ENCODE results near the gene MPDU1.

MPDU1 gene

DNA sequence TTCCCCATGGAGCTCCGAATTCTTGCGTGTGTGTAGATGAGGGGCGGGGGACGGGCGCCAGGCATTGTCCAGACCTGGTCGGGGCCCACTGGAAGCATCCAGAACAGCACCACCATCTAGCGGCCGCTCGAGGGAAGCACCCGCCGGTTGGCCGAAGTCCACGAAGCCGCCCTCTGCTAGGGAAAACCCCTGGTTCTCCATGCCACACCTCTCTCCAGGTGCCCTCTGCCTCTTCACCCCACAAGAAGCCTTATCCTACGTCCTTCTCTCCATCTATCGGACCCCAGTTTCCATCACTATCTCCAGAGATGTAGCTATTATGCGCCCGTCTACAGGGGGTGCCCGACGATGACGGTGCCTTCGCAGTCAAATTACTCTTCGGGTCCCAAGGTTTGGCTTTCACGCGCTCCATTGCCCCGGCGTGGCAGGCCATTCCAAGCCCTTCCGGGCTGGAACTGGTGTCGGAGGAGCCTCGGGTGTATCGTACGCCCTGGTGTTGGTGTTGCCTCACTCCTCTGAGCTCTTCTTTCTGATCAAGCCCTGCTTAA, 22.6 kb upstream of the MPDU1 start:
- DNase-seq: peak; percentile 95

DNA sequence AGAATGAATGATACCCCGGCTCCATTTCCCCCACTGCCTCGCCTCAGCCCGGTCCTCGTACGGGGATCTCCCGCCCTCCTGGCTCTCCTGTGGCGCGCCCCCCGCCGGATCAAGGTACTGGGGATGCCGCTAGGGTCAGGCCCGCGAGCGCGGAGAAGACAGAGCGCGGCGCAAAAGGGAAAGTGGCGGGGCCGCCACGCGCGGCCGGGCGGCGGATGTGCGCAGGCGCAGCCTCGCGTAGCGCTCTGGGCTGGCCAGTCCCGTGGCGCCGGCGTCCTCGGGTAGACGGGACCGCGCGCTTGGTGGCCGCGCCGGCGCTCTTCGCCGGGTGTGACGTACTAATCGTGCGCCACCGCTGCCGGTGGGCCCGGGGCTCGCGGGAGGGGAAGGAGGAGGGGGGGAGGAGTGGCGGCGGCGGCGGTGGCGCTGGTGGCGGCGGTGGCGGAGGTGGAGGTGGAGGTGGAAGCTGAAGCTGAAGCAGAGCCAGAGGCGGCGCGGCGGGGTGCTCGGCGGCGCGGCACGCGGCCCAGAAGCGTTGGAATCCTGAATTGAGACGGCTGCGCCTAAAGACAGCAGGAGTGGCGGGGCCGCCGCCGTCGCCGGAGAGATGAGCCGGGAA, 22.0 kb upstream of the MPDU1 start, which contains the start of gene SENP3:
TSS of gene SENP3 (plus strand) at position 331 of the 619 bp plus-strand sequence. CDS start 1,158 bp downstream, outside the sequence.
- DNase-seq: peak; percentile 94

DNA sequence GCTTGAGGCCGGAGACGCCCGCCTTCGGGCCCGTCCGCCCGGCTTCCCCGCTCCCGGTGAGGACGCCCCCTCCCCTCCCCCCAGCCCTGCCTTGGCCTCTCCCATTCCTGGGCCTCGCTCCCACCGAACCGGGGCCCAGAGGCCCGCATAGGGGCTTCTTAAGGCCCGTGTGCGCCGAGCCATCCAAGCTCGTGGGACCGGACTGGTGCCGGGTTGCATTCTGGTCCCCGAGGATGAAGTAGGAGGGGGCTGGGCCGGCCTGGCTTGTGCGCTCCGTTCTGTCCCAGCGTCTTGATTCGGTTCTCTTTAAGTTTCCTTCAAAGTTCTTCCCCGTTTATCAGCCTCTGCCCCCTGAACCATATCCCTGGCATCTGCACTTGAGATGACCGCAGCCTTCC, 21.4 kb upstream of the MPDU1 start:
- no peak for DNase-seq

DNA sequence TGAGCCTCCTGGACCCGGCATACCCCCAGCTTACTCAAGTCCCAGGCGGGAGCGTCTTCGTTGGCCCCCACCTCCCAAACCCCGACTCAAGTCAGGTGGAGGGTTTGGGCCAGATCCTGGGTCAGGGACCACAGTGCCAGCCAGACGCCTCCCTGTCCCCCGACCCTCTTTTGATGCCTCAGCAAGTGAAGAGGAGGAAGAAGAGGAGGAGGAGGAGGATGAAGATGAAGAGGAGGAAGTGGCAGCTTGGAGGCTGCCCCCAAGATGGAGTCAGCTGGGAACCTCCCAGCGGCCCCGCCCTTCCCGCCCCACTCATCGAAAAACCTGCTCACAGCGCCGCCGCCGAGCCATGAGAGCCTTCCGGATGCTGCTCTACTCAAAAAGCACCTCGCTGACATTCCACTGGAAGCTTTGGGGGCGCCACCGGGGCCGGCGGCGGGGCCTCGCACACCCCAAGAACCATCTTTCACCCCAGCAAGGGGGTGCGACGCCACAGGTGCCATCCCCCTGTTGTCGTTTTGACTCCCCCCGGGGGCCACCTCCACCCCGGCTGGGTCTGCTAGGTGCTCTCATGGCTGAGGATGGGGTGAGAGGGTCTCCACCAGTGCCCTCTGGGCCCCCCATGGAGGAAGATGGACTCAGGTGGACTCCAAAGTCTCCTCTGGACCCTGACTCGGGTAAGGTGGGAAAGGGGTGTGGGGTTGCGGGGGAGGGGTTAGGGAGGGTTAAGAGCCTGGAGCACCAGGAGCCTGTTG, 20.4 kb upstream of the MPDU1 start:
- no peak for DNase-seq

DNA sequence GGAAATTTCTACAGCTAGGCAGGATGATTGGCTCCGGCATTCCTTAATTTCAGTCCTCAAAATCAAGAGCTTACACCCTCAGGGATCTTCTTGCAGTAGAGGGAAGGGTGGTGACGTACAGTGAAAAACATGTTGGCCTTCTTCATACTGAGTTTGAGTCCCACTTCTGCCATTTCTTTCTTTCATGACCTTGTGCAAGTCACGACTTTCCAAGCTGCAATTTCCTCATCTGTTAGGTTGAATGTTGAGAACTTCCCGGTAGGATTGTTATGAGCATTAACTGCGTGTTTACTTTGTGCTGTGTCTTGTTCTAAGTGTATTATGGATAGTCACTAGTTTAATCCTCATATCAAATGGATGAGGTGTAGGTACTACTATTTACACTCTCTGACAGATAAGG, 14.1 kb upstream of the MPDU1 start:
- DNase-seq: no peak

DNA sequence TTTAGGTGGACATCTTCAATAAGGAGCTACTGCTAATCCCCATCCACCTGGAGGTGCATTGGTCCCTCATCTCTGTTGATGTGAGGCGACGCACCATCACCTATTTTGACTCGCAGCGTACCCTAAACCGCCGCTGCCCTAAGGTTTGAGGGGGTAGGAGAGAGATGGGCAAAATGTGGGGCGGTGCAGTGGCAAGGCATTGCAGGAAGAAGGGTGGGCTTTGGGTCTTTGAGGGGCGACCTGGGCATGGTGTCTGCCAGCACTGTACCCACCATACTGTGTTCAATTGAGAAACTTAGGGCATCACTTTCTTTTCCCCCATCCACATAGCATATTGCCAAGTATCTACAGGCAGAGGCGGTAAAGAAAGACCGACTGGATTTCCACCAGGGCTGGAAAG, 13.3 kb upstream of the MPDU1 start:
- DNase-seq: no peak

DNA sequence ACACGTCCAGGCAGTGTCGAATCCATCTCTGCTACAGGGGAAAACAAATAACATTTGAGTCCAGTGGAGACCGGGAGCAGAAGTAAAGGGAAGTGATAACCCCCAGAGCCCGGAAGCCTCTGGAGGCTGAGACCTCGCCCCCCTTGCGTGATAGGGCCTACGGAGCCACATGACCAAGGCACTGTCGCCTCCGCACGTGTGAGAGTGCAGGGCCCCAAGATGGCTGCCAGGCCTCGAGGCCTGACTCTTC, 11.4 kb upstream of the MPDU1 start:
- no peak for DNase-seq

DNA sequence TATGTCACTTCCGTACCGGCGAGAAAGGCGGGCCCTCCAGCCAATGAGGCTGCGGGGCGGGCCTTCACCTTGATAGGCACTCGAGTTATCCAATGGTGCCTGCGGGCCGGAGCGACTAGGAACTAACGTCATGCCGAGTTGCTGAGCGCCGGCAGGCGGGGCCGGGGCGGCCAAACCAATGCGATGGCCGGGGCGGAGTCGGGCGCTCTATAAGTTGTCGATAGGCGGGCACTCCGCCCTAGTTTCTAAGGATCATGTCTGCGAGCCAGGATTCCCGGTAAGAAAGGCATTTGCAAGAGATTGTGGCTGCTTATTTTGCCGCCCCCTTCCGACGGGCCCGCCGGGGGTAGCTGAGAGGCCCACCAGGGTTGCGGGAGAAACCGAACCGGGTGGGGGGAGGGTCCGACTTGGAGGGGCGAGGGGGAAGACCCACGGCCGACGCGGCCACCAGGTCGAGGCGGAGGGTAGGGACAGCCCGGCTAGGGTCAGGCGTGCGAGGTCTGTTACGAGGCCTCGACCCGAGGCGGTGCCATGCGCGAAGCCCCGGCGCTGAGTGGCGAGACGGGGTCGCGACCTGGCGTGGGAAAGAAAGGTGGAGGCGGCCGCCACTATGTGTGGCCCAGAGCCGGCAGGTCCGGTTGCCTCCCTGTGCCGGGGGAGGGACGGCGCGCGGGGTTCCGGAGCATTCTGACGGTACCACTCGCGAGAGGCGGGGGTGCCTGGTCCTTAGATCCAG, 10.9 kb upstream of the MPDU1 start:
- DNase-seq: peak; percentile 100

DNA sequence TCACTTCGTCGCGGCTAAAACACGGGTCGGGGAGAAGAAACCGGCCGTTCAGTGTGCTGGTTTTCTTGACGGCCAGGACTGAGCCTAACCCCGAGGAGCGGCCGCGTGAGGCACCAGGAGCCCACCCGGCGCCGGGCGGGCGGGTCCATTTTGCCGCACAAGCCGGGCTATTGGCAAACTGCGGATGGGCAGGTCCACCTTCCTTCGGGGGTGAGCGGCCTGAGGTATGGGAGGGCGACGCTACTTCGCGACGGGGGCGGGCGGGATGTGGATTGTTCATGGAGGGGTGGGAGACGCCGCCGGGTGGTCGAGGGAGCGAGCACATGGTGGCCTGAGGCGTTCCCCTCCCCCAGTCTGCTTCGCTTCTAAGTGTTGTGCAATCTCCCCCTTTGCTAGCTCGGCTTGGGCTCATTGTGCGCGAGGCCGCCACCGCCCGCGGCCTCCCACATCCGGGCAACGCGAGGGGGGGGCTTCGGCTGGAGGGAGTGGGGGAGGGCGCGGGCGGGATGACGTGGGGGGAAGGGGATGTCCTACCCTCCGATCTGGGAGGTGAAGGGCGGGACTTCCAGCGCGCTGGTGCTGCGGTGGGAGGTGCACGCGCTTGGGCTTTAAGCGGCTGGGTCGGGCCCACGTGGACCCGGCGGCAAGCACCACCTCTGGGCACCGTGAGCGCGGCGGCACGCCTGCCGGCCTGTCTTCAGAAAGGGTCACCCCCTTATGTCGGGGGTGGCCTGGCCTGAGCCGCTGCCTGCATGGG, 10.2 kb upstream of the MPDU1 start:
- peak; percentile 95 for DNase-seq

DNA sequence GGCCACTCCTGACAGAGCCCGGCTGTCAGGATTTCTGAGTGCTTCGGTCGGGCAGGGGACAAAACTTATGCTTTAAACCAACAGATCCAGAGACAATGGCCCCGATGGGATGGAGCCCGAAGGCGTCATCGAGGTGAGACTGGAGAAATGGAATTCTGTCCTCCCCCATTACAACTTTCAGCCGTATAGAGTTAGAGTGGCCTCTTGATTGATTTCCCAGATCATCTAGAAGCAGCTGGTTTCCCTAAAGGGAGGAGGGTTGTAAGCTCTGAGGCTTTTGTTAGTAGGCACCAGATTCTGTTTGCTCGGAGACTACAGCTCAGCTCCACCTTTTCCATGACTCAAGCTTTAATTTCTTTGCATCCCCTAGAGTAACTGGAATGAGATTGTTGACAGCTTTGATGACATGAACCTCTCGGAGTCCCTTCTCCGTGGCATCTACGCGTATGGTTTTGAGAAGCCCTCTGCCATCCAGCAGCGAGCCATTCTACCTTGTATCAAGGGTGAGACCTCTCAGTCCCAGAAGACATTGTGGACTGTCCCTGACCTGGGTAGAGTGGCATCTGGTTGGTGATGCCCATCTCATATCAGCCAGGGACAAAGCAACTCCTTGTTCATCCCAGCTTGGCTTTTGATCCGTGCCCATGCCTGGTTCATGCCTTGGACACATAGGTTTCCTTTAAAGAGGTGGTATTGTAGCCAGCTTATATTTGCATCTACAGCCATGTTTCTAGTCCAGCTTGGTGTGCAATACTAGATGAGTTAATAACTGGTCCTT, 9.3 kb upstream of the MPDU1 start:
- DNase-seq: no peak

DNA sequence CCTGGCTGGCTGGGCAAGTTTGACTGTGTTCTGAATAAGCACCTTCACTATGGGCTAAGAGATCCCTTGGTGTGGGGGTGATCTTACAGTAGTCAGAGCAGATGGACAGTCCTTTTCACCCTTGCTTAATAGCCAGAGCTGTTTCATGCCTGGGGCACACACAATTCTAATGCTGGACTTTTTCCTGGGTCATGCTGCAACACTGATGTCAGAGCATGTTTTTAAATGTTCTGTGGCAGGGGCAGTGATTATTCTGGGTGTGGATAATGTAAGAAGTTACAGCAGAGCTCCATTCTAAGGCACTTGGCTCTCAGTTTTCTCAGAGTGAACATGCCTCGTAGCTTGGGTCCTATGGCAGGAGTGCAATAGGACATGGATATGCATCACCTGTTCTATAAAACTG, 8.2 kb upstream of the MPDU1 start:
- no peak for DNase-seq

DNA sequence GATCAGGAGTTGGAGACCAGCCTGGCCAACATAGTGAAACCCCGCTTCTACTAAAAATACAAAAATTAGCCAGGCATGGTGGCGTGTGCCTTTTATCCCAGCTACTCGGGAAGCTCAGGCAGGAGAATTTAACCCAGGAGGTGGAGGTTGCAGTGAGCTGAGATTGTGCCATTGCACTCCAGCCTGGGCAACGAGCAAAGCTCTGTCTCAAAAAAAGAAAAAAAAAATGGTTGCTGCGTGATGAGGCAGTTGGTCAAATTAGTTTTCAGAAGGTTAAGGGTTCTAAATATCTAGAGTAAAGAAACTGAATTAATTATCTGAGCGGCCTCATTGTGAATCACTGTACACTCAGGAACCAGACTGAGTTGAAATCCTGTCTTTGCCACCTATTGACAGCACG, 7.7 kb upstream of the MPDU1 start:
- DNase-seq: no peak

DNA sequence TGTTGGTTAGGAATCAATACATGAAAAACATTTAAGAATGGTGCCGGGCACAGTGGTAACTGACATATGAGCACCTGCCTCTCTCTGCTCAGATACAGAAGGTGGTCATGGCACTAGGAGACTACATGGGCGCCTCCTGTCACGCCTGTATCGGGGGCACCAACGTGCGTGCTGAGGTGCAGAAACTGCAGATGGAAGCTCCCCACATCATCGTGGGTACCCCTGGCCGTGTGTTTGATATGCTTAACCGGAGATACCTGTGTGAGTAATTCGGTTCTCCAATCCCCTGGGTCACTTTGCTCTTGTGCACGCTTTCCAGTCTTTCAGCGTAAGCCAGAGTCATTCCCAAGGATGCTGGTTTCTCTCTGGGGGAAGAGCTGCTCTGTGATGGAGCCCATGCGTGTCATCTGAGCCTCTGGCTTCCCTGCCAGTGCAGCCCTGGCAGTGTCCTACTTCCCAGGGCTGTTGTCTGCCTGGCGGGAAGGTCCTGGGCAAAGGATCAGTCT, 7.2 kb upstream of the MPDU1 start:
- no peak for DNase-seq

DNA sequence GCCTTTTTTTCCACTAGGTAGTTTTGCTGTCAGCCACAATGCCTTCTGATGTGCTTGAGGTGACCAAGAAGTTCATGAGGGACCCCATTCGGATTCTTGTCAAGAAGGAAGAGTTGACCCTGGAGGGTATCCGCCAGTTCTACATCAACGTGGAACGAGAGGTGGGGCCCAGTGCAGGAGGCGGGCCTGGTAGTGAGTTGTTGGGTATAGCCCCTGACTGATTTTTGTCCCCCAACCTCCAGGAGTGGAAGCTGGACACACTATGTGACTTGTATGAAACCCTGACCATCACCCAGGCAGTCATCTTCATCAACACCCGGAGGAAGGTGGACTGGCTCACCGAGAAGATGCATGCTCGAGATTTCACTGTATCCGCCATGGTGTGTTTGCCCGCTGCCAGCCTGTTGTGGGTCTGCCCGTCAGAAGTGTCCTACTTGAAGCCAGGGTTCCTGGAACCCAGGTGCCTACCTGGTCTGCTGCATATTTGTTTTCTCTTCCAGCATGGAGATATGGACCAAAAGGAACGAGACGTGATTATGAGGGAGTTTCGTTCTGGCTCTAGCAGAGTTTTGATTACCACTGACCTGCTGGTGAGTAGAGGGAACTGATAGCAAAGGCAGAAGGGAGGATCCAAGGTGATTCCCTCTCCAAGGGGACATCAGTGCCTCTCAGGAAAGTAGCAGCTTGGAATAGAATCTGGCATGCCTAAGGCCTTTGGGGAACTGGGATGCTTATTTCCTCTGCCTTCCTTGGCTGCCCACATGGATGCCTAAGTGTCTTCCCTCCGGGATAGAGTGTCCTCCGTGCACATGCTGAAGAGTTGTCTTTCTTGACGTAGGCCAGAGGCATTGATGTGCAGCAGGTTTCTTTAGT, 6.1 kb upstream of the MPDU1 start:
- no peak for DNase-seq

DNA sequence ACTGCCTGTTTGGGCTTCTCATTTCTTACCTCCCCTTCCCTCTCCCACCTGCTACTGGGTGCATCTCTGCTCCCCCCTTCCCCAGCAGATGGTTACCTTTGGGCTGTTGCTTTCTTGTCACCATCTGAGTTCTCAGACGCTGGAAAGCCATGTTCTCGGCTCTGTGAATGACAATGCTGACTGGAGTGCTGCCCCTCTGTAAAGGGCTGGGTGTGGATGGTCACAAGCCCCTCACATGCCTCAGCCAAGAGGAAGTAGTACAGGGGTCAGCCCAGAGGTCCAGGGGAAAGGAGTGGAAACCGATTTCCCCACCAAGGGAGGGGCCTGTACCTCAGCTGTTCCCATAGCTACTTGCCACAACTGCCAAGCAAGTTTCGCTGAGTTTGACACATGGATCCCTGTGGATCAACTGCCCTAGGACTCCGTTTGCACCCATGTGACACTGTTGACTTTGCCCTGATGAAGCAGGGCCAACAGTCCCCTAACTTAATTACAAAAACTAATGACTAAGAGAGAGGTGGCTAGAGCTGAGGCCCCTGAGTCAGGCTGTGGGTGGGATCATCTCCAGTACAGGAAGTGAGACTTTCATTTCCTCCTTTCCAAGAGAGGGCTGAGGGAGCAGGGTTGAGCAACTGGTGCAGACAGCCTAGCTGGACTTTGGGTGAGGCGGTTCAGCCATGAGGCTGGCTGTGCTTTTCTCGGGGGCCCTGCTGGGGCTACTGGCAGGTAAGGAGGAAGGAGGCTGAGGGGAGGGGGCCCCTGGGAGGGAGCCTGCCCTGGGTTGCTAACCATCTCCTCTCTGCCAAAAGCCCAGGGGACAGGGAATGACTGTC, 4.4 kb upstream of the MPDU1 start, which contains the start of gene CD68:
TSS of gene CD68 (plus strand) at position 638 of the 833 bp plus-strand sequence. CDS start at position 678, 40 bp downstream.
- peak; percentile 71 for DNase-seq

DNA sequence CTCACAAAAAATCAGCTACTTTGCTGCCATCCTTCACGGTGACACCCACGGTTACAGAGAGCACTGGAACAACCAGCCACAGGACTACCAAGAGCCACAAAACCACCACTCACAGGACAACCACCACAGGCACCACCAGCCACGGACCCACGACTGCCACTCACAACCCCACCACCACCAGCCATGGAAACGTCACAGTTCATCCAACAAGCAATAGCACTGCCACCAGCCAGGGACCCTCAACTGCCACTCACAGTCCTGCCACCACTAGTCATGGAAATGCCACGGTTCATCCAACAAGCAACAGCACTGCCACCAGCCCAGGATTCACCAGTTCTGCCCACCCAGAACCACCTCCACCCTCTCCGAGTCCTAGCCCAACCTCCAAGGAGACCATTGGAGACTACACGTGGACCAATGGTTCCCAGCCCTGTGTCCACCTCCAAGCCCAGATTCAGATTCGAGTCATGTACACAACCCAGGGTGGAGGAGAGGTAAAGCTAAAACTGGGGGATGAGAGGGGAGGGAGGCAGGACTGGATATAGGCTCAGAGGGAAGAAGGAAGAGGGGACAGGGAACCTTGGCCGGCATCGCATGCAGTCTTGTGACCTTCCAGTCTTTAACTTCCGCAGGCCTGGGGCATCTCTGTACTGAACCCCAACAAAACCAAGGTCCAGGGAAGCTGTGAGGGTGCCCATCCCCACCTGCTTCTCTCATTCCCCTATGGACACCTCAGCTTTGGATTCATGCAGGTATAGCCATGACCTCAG, 3.6 kb upstream of the MPDU1 start:
- no peak for DNase-seq

DNA sequence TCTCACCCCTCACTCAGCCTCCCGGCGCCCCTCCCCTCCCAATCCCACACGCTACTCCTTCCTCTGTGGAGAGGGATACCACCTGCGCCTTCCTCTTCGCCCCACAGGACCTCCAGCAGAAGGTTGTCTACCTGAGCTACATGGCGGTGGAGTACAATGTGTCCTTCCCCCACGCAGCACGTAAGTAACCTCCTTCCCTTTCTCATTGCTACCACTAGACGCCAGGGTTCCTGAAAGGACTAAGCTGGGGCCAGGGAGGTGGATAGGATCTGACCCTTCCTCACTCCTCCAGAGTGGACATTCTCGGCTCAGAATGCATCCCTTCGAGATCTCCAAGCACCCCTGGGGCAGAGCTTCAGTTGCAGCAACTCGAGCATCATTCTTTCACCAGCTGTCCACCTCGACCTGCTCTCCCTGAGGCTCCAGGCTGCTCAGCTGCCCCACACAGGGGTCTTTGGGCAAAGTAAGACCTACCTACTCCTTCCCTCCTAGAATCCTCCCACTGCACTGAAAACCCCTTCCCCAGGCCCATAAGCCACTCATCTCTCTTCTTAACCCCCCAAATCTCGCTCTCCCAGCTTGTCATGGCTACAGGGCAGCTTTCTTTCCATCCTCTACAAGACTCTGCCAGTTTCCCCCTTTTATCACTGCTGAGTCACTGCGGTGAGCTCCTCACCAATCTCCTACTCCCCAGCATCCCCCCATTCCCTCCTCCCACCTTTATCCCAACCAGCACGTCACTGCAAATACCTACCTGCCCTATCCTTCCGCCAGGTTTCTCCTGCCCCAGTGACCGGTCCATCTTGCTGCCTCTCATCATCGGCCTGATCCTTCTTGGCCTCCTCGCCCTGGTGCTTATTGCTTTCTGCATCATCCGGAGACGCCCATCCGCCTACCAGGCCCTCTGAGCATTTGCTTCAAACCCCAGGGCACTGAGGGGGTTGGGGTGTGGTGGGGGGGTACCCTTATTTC, 2.8 kb upstream of the MPDU1 start:
- DNase-seq: no peak
